GM12892 (cell line): ENCODE measurements around the gene USP10.

Experiments used
- POLR2A ChIP-seq: IDR thresholded peaks from 2 replicates; pipeline ENCODE4 v1.6.1; 2011; ENCODE audit warnings: low read depth, low read length, control low read depth
- POLR2AphosphoS5 ChIP-seq: IDR thresholded peaks from 2 replicates; pipeline ENCODE4 v1.6.1; 2011; ENCODE audit warnings: low read depth, low read length, control low read depth
- TAF1 ChIP-seq: IDR thresholded peaks from 2 replicates; pipeline ENCODE4 v1.6.1; 2011; ENCODE audit warnings: low read depth, mild to moderate bottlenecking, control low read depth, low read length, borderline replicate concordance

GRCh38 chr16:84821728-84822689, 122.2 kb downstream of the USP10 start:
- TF ChIP-seq POLR2AphosphoS5 (no peak), POLR2A (no peak), TAF1 (no peak)
